H1 (cell line): Measurements from ENCODE around the gene TRMT44. TPM values are rescaled to one million over a fixed set of nuclear protein-coding genes. Genes with fewer than 3 reads are reported as not detected.

Experiments
- ATF2 ChIP-seq: IDR thresholded peaks from 2 replicates; pipeline ENCODE4 v1.6.1; 2012; ENCODE audit warnings: low read length, inconsistent platforms
- CHD1 ChIP-seq: IDR thresholded peaks from 2 replicates; pipeline ENCODE4 v1.6.1; 2012; ENCODE audit warnings: low read depth, low read length, improper control_type of control experiment
- CHD7 ChIP-seq: fragments of 300-600 bp; sonication (generic); IDR thresholded peaks from 2 replicates; pipeline ENCODE4 v1.7.1; 2012; ENCODE audit warnings: low read length, moderate library complexity, mild to moderate bottlenecking, inconsistent platforms; ENCODE audit not compliant: insufficient replicate concordance
- FOSL1 ChIP-seq: IDR thresholded peaks from 2 replicates; pipeline ENCODE4 v1.6.1; 2011; ENCODE audit warnings: mild to moderate bottlenecking, low read depth, low read length, moderate library complexity; ENCODE audit not compliant: insufficient read depth
- RBBP5 ChIP-seq: IDR thresholded peaks from 2 replicates; pipeline ENCODE4 v1.7.1; 2012; ENCODE audit warnings: low read depth, mild to moderate bottlenecking, inconsistent platforms, low read length, moderate library complexity, borderline replicate concordance
- RXRA ChIP-seq: IDR thresholded peaks from 2 replicates; pipeline ENCODE4 v1.6.1; 2011; ENCODE audit warnings: low read depth, mild to moderate bottlenecking, low read length, moderate library complexity; ENCODE audit not compliant: insufficient read depth
- SIX5 ChIP-seq: IDR thresholded peaks from 2 replicates; pipeline ENCODE4 v1.6.1; 2011; ENCODE audit warnings: mild to moderate bottlenecking, low read depth, low read length
- TAF7 ChIP-seq: optimal IDR thresholded peaks from 2 replicates; pipeline ENCODE3; 2011; ENCODE audit warnings: low read depth, mild to moderate bottlenecking, inconsistent platforms, low read length, moderate library complexity, borderline replicate concordance
- polyA plus RNA-seq, 7 experiments: library from polyadenylated mRNA; depleted of rRNA in 3 of 7; stranded (reverse) in 5 of 7; unstranded in 2 of 7; fragments of >200 nt in 5 of 7; fragments of 200-250 nt in 2 of 7; gene quantifications; 1 replicate in 5 of 7; 2 replicates in 1 of 7; 4 replicates in 1 of 7; pipeline versions ENCODE4 v1.2.1 to v1.2.3, GENCODE V29; 2011 to 2013; ENCODE audit warnings: missing spikeins in 2 of 7, mixed read lengths in 2 of 7
- total RNA-seq: library from RNA; stranded (reverse); fragmentation: NEBNext Ultra II Directional; extraction: Animal tissue kit (Norgen Biotek cat#: 25700); gene quantifications from 2 replicates; pipeline ENCODE4 v1.2.1, GENCODE V29; 2021

The TRMT44 gene
- total and polyA plus RNA-seq, 2 of the 8 experiments (the other 6 are each of a cell fraction or from before 2014, with no cell fraction given) = 8.6 to 23.9 TPM

- TF ChIP-seq RXRA (no peak), SIX5 (peak; percentile 49; the same call in 1 of the 2 replicates), CHD1 (no peak), TAF7 (peak; percentile 82), CHD7 (no peak), ATF2 (no peak; the same call in 1 of the 2 replicates), RBBP5 (peak; percentile 91; the same call in 1 of the 2 replicates), FOSL1 (no peak)
Observed at GRCh38 chr4:8440492-8441311, at the start of gene TRMT44, which contains the start of gene ACOX3 (continued).
